ENCODE measurements around the gene TFF3.

DNA sequence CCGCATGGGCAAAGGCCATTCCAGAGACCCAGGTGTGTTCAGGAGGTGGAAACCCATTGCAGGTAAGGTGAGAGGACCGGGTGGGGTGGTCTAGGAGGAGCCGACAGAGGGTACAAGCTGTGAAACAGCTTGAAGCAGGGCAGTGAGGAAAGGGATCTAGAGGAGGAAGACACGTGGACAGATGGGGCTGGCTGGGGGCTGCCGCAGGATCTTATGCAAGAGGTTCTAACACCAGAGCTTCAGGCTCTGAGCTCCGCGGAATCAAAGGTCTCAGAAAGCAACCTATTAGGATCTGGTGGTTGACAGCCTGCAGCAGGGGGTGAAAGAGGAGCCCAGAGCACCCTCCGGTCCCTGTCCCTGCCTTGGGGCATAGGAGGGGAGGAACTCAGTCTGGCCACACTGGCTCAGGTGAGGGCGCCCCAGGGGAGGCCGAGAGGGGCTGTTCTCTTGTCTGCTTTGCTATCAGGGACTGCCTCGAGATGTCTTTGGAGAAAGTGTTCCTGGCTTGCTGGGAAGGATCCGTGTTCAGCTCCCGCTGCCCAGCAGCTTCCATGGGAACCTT, 49.2 kb upstream of the TFF3 start:
- TF ChIP-seq EZH2 (IDR thresholded peaks at IDR 0.05; ENCODE audit: borderline replicate concordance, insufficient read depth, low read length, poor library complexity, severe bottlenecking), result no peak
- TF ChIP-seq RAD21 (conservative IDR thresholded peaks at IDR 0.05), result no peak
- TF ChIP-seq, protein P1, sequence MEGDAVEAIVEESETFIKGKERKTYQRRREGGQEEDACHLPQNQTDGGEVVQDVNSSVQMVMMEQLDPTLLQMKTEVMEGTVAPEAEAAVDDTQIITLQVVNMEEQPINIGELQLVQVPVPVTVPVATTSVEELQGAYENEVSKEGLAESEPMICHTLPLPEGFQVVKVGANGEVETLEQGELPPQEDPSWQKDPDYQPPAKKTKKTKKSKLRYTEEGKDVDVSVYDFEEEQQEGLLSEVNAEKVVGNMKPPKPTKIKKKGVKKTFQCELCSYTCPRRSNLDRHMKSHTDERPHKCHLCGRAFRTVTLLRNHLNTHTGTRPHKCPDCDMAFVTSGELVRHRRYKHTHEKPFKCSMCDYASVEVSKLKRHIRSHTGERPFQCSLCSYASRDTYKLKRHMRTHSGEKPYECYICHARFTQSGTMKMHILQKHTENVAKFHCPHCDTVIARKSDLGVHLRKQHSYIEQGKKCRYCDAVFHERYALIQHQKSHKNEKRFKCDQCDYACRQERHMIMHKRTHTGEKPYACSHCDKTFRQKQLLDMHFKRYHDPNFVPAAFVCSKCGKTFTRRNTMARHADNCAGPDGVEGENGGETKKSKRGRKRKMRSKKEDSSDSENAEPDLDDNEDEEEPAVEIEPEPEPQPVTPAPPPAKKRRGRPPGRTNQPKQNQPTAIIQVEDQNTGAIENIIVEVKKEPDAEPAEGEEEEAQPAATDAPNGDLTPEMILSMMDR (IDR thresholded peaks at IDR 0.05; ENCODE audit: poor library complexity, severe bottlenecking), result no peak

Measured in neural cell (in vitro differentiated cells).